ENCODE results near the gene CDKAL1. TPM values are rescaled to one million over a fixed set of nuclear protein-coding genes. Genes with fewer than 3 reads are reported as not detected.

CDKAL1 gene
- total and polyA plus RNA-seq, 2 of the 8 experiments (the other 6 are each of a cell fraction or from before 2014, with no cell fraction given), result 8.4 to 24.6 TPM

- ChIA-PET POLR2A (ENCODE audit: partially characterized antibody) (interaction anchor here (1.0 kb wide), 1 partner anchor 11 kb away, joined by 3 read pairs; no protein-coding TSS in a partner anchor), CTCF (ENCODE audit: partially characterized antibody) (no interaction called here)
- no peak overlapping the region for H2BK20ac ChIP-seq (ENCODE audit: low read length)
- H3K23ac ChIP-seq (ENCODE audit: insufficient read length), result no peak overlapping the region
- no peaks in the 10 kb centered on the region for H4K20me1 ChIP-seq (replicated peaks in 1 of 2; ENCODE audit: control insufficient read depth in 1 of 2, insufficient read depth in 2 of 2, low read length in 2 of 2)
- no peak overlapping the region for H3K56ac ChIP-seq (replicated peaks; ENCODE audit: insufficient read length, low read depth, low read length)
- H3K27ac ChIP-seq (ENCODE audit: low read depth, low read length), result peak overlapping the region; percentile 23; the same call in 1 of the 2 replicates
- H3K4me2 ChIP-seq (ENCODE audit: insufficient read depth in 1 of 2, low read depth in 2 of 2, low read length in 2 of 2), result peak overlapping the region; percentile 16 to 51
- no peak overlapping the region for H2BK15ac ChIP-seq (ENCODE audit: low read length)
- peak overlapping the region; percentile 88 for H4K91ac ChIP-seq (replicated peaks; ENCODE audit: insufficient read length, low read length)
- H2BK120ac ChIP-seq (replicated peaks; ENCODE audit: low read depth, low read length), result no peak overlapping the region
- peak; percentile 94 for FAIRE-seq
- 1% methylated on average over 4 of the region's 4 CpGs; no CpG with 5 or more reads in 1 of the 2 experiments for WGBS, 2 experiments (ENCODE audit: extremely low coverage in 1 of 2, insufficient coverage in 1 of 2, insufficient read length in 1 of 2, insufficient replicate concordance in 2 of 2, low coverage in 1 of 2, low lambda C conversion rate in 2 of 2, missing lambda C conversion rate in 1 of 2)
- H3K4ac ChIP-seq (replicated peaks; ENCODE audit: insufficient read length, low read depth, low read length), result no peak overlapping the region
- no peak overlapping the region for H2AFZ ChIP-seq (ENCODE audit: low read length)
- peaks cover 0 to 2% (median 0%) of the 10 kb centered on the region in 4 experiments; a peak in 2 of 8 replicates for H3K36me3 ChIP-seq (ENCODE audit: control insufficient read depth in 2 of 4, insufficient read depth in 4 of 4, low read length in 3 of 4)
- peak in 1 of 2 experiments; percentile 80 for DNase-seq (ENCODE audit: low read depth in 1 of 2, low spot score in 2 of 2)
- peaks cover 1 to 4% of the 10 kb centered on the region in 2 experiments; a peak in 3 of 4 replicates for H3K9me3 ChIP-seq (ENCODE audit: insufficient read depth in 2 of 2, low read depth in 1 of 2, low read length in 1 of 2)
- H3K23me2 ChIP-seq (ENCODE audit: low read depth, low read length), result no peaks in the 10 kb centered on the region
- no peak overlapping the region for H3K9ac ChIP-seq (replicated peaks in 1 of 4; ENCODE audit: extremely low read depth in 1 of 4, low read depth in 3 of 4, low read length in 3 of 4)
- H3K18ac ChIP-seq (ENCODE audit: extremely low read depth, low read length), result peak overlapping the region; percentile 64; the same call in 1 of the 2 replicates
- H3K4me3 ChIP-seq (ENCODE audit: extremely low read depth in 1 of 4, insufficient read depth in 2 of 4, low read depth in 3 of 4, low read length in 4 of 4), result peak overlapping the region in 1 of 4 experiments; percentile 12; a peak in 2 of 8 replicates
- H3K79me2 ChIP-seq (ENCODE audit: control insufficient read depth in 1 of 2, insufficient read depth in 2 of 2, low read length in 2 of 2), result no peaks in the 10 kb centered on the region
- H3K4me1 ChIP-seq (replicated peaks in 1 of 4; ENCODE audit: control insufficient read depth in 3 of 4, insufficient read depth in 4 of 4, low read length in 3 of 4), result peaks cover 2 to 19% (median 10%) of the 10 kb centered on the region in 4 experiments; a peak in 6 of 7 replicates
- H4K8ac ChIP-seq (ENCODE audit: extremely low read depth, insufficient read depth, low read length), result no peak overlapping the region
- peak overlapping the region; percentile 2; the same call in 1 of the 2 replicates for H2BK5ac ChIP-seq (ENCODE audit: low read depth, low read length)
- H3K27me3 ChIP-seq (replicated peaks in 1 of 4; ENCODE audit: control insufficient read depth in 3 of 4, extremely low read depth in 1 of 4, insufficient read depth in 3 of 4, low read length in 3 of 4), result no peaks in the 10 kb centered on the region
- peak overlapping the region; percentile 96 for H4K5ac ChIP-seq (ENCODE audit: insufficient read length, low read depth, low read length)
- no peak overlapping the region for H2AK5ac ChIP-seq (ENCODE audit: low read depth, low read length)
- H2BK12ac ChIP-seq (ENCODE audit: low read depth, low read length), result no peak overlapping the region
- no peaks in the 10 kb centered on the region for H3K79me1 ChIP-seq (ENCODE audit: low read depth, low read length)
- H3K14ac ChIP-seq (ENCODE audit: insufficient read length), result no peak overlapping the region
- no peak for TF ChIP-seq CREB1 (IDR thresholded peaks at IDR 0.05)
- TF ChIP-seq MAX (IDR thresholded peaks at IDR 0.05), result peak; percentile 55; the same call in 1 of the 2 replicates
- no peak for TF ChIP-seq KDM5A (IDR thresholded peaks at IDR 0.05; ENCODE audit: low read length)
- peak; percentile 26; the same call in 1 of the 2 replicates for TF ChIP-seq TBP (IDR thresholded peaks at IDR 0.05; ENCODE audit: low read depth, low read length)
- peak; percentile 67; the same call in 1 of the 2 replicates for TF ChIP-seq TCF12 (IDR thresholded peaks at IDR 0.05; ENCODE audit: low read depth, low read length)
- no peak for TF ChIP-seq KDM1A (IDR thresholded peaks at IDR 0.05; ENCODE audit: borderline replicate concordance, low read length)
- TF ChIP-seq EP300 (IDR thresholded peaks at IDR 0.05; ENCODE audit: borderline replicate concordance in 1 of 2, low read depth in 2 of 2, low read length in 2 of 2), result peak in 1 of 2 experiments; percentile 69; a peak in 1 of 3 replicates
- peak; percentile 25 for TF ChIP-seq ASH2L (IDR thresholded peaks at IDR 0.05; ENCODE audit: low read length)
- peak; percentile 55; the same call in 1 of the 2 replicates for TF ChIP-seq CHD2 (IDR thresholded peaks at IDR 0.05; ENCODE audit: low read length)
- TF ChIP-seq POU5F1 (IDR thresholded peaks at IDR 0.05; ENCODE audit: low read depth, low read length), result peak; percentile 97
- no peak for TF ChIP-seq KDM4A (IDR thresholded peaks at IDR 0.05; ENCODE audit: low read depth, low read length, severe bottlenecking)
- TF ChIP-seq NANOG (IDR thresholded peaks at IDR 0.05; ENCODE audit: insufficient read depth, low read depth, low read length, poor library complexity, severe bottlenecking), result peak; percentile 93
- peak; percentile 88 for TF ChIP-seq SP1 (IDR thresholded peaks at IDR 0.05; ENCODE audit: low read depth, low read length)
These were observed 651.7 kb downstream of the CDKAL1 start for GRCh38 chr6:21185861-21186478.

Measured in H1 (cell line).